Panc1 (cell line): ENCODE measurements around the gene WASL. TPM values are rescaled to one million over a fixed set of nuclear protein-coding genes. Genes with fewer than 3 reads are reported as not detected.

Experiments used
- ATAC-seq: fragments of 200-7000 bp; cut with Tn5 transposase; 2 replicates; pipeline ENCODE4 v1.9.1; 2020; ENCODE audit warnings: mild to moderate bottlenecking, moderate library complexity
- BruUV-seq: library from RNA; stranded (reverse); fragments of 400-500 nt; replicated peaks from 2 replicates; lab custom pipeline; 2021; lab: Mats Ljungman, UMichigan
- CTCF ChIA-PET: fragments of 300-600 bp; sonication (Branson Sonifier 250); formaldehyde crosslinking; loops from one replicate; lab custom pipeline; 2022; ENCODE audit warnings: antibody characterized with exemption; lab: Charles Lee
- POLR2A ChIA-PET: fragments of 300-600 bp; sonication (Branson Sonifier 250); formaldehyde crosslinking; loops from one replicate; lab custom pipeline; 2022; ENCODE audit warnings: antibody characterized with exemption; lab: Charles Lee
- DNase-seq: peaks from one replicate; pipeline ENCODE4 v3.0.0-alpha.2; 2010; ENCODE audit warnings: low read depth, low spot score
- H3K27ac ChIP-seq: 2 replicates; pipeline ENCODE4 v1.5.1; 2011; ENCODE audit warnings: mild to moderate bottlenecking, low read length, inconsistent platforms
- H3K27me3 ChIP-seq: fragments of 200-500 bp; sonication (Bioruptor generic); 2 replicates; pipeline ENCODE4 v1.6.0; 2014; ENCODE audit warnings: low read length, inconsistent platforms; ENCODE audit not compliant: control insufficient read depth, insufficient read depth
- H3K36me3 ChIP-seq: fragments of 200-500 bp; sonication (Bioruptor generic); 2 replicates; pipeline ENCODE4 v1.5.1; 2014; ENCODE audit warnings: inconsistent platforms, mild to moderate bottlenecking, low read length, moderate library complexity; ENCODE audit not compliant: control insufficient read depth, insufficient read depth
- H3K4me1 ChIP-seq: 2 replicates; pipeline ENCODE4 v1.5.1; 2011; ENCODE audit warnings: inconsistent platforms, mild to moderate bottlenecking, low read length, moderate library complexity; ENCODE audit not compliant: control insufficient read depth, insufficient read depth
- H3K4me3 ChIP-seq, 2 experiments: 2 replicates each; pipeline ENCODE4 v1.5.1; 2011 to 2012; ENCODE audit warnings: low read depth in 2 of 2, low read length in 2 of 2, mild to moderate bottlenecking in 2 of 2, inconsistent platforms in 1 of 2, moderate library complexity in 1 of 2
- H3K9me3 ChIP-seq: fragments of 200-500 bp; sonication (Bioruptor generic); 2 replicates; pipeline ENCODE4 v1.5.1; 2014; ENCODE audit warnings: low read depth, mild to moderate bottlenecking, inconsistent platforms, low read length, moderate library complexity; ENCODE audit not compliant: control insufficient read depth, insufficient read depth
- CTCF ChIP-seq: fragments of 450-650 bp; IDR thresholded peaks from 2 replicates; pipeline ENCODE4 v1.5.1; 2017; ENCODE audit warnings: mild to moderate bottlenecking
- POLR2AphosphoS5 ChIP-seq: IDR thresholded peaks from 2 replicates; pipeline ENCODE4 v1.6.1; 2012; ENCODE audit warnings: mild to moderate bottlenecking, low read depth, low read length, moderate library complexity
- REST ChIP-seq, 2 experiments: IDR thresholded peaks; 2 replicates each; pipeline ENCODE4 v1.6.1; 2011 to 2012; ENCODE audit warnings: low read depth in 2 of 2, control low read depth in 1 of 2, low read length in 1 of 2, mild to moderate bottlenecking in 1 of 2, moderate library complexity in 1 of 2; ENCODE audit not compliant: insufficient read depth in 1 of 2
- SIN3A ChIP-seq: IDR thresholded peaks from 2 replicates; pipeline ENCODE4 v1.6.1; 2012; ENCODE audit warnings: low read depth, mild to moderate bottlenecking, low read length, moderate library complexity, borderline replicate concordance; ENCODE audit not compliant: insufficient read depth
- TCF7L2 ChIP-seq: IDR thresholded peaks from 2 replicates; pipeline ENCODE4 v1.6.1; 2011; ENCODE audit warnings: mild to moderate bottlenecking, low read depth, low read length, inconsistent platforms
- in situ Hi-C: cut with HindIII; loops from 2 replicates; pipeline ENCODE4 v1.10.0; 2016; ENCODE audit warnings: low sequenced_read_pairs, low pct_unique_long_range_greater_than_20kb
- intact Hi-C: fragments of 100-400 bp; cut with micrococcal nuclease; formaldehyde crosslinking; loops from one replicate; pipeline ENCODE4 v1.10.0; 2022; ENCODE audit not compliant: unreplicated experiment
- total RNA-seq: library from RNA; stranded (reverse); gene quantifications from one replicate; pipeline ENCODE4 v1.2.1, GENCODE V29; 2021; ENCODE audit not compliant: unreplicated experiment

WASL gene
- total RNA-seq, 1 experiment from 2014 or later, result 29.6 TPM

GRCh38 chr7:123719197-123719721, 29.5 kb downstream of the WASL start:
- DNase-seq (no peak), ATAC-seq (no peak)
- Histone ChIP-seq H3K4me3 (no peak overlapping the region), H3K27ac (no peak overlapping the region), H3K4me1 (peaks cover 6% of the 10 kb centered on the region), H3K27me3 (no peaks in the 10 kb centered on the region), H3K36me3 (no peaks in the 10 kb centered on the region), H3K9me3 (no peaks in the 10 kb centered on the region)
- no TSS peak for BruUV-seq
- in situ Hi-C loops (no loop called here), intact Hi-C loops (no loop called here)
- no peak for TF ChIP-seq CTCF
- TF ChIP-seq POLR2AphosphoS5, result no peak
- TF ChIP-seq REST (IDR thresholded peaks at IDR 0.05; ENCODE audit: insufficient read depth in 1 of 2, low read depth in 2 of 2, low read length in 1 of 2), result no peak
- TF ChIP-seq SIN3A, result no peak
- no peak for TF ChIP-seq TCF7L2
- ChIA-PET CTCF (no interaction called here), POLR2A (no interaction called here)

GRCh38 chr7:123718773-123719172, 30.0 kb downstream of the WASL start:
- H3K4me1 ChIP-seq, result peaks cover 6% of the 10 kb centered on the region
- intact Hi-C loops, result no loop called here

More at GRCh38 chr7:123718773-123719172, 30.0 kb downstream of the WASL start:
- in situ Hi-C loops, result no loop called here
- Histone ChIP-seq H3K9me3 (no peaks in the 10 kb centered on the region), H3K27ac (no peak overlapping the region), H3K4me3 (no peak overlapping the region), H3K27me3 (no peaks in the 10 kb centered on the region), H3K36me3 (no peaks in the 10 kb centered on the region)
- no TSS peak for BruUV-seq
- ChIA-PET CTCF (no interaction called here), POLR2A (no interaction called here)
- DNase-seq (no peak), ATAC-seq (no peak)
- no peak for TF ChIP-seq REST (IDR thresholded peaks at IDR 0.05; ENCODE audit: insufficient read depth in 1 of 2, low read depth in 2 of 2, low read length in 1 of 2)
- no peak for TF ChIP-seq CTCF
